SK-N-SH (cell line): ENCODE results near the gene SLC8A2. TPM values are rescaled to one million over a fixed set of nuclear protein-coding genes. Genes with fewer than 3 reads are reported as not detected.

ENCODE experiments used
- CTCF ChIA-PET: fragments of 300-600, 350-600 bp; formaldehyde crosslinking; extraction: SDS; loops from one replicate; lab custom pipeline; 2021; lab: Yijun Ruan, JAX
- POLR2A ChIA-PET: fragments of 350-600 bp; sonication (Branson Sonifier 250); formaldehyde crosslinking; extraction: SDS; loops from one replicate; lab custom pipeline; 2020; ENCODE audit warnings: antibody characterized with exemption, inconsistent platforms; lab: Yijun Ruan, JAX
- DNase-seq: peaks from one replicate; pipeline ENCODE4 v3.0.0; 2012
- H2AFZ ChIP-seq: fragments of 200-600 bp; sonication (generic); 2 replicates; pipeline ENCODE4 v1.8.1; 2016; ENCODE audit warnings: antibody characterized with exemption, mild to moderate bottlenecking, low read depth
- H3F3A ChIP-seq: fragments of 200-600 bp; sonication (generic); replicated peaks from 2 replicates; pipeline ENCODE3; 2016; ENCODE audit warnings: antibody characterized with exemption, mild to moderate bottlenecking; ENCODE audit not compliant: insufficient read depth
- H3K27ac ChIP-seq, 2 experiments: fragments of 200-500 bp in 1 of 2; fragments of 200-600 bp in 1 of 2; sonication (Bioruptor generic) in 1 of 2; sonication (generic), shearing (Covaris generic) in 1 of 2; 2 replicates each; pipeline versions ENCODE4 v1.5.1 to v1.6.1; 2014 to 2016; ENCODE audit warnings: low read depth in 2 of 2, inconsistent platforms in 1 of 2, low read length in 1 of 2, mild to moderate bottlenecking in 1 of 2, mixed read lengths in 1 of 2
- H3K27me3 ChIP-seq: fragments of 200-600 bp; sonication (generic), shearing (Covaris generic); 2 replicates; pipeline ENCODE4 v1.6.1; 2016; ENCODE audit warnings: mixed run types; ENCODE audit not compliant: insufficient read depth
- H3K36me3 ChIP-seq, 2 experiments: fragments of 200-500 bp in 1 of 2; fragments of 200-600 bp in 1 of 2; sonication (Bioruptor generic) in 1 of 2; sonication (generic) in 1 of 2; replicated peaks in 1 of 2; 2 replicates each; pipeline versions ENCODE3 to v1.5.1; 2014 to 2016; ENCODE audit warnings: low read length in 1 of 2, mild to moderate bottlenecking in 1 of 2; ENCODE audit not compliant: insufficient read depth in 2 of 2, control insufficient read depth in 1 of 2
- H3K4me1 ChIP-seq, 2 experiments: fragments of 200-500 bp in 1 of 2; fragments of 200-600 bp in 1 of 2; sonication (Bioruptor generic) in 1 of 2; sonication (generic), shearing (Covaris generic) in 1 of 2; 2 replicates each; pipeline versions ENCODE4 v1.5.1 to v1.6.1; 2014 to 2016; ENCODE audit warnings: low read depth in 1 of 2, low read length in 1 of 2, mixed run types in 1 of 2; ENCODE audit not compliant: insufficient read depth in 2 of 2, control insufficient read depth in 1 of 2
- H3K4me2 ChIP-seq: fragments of 200-600 bp; sonication (generic), shearing (Covaris generic); 2 replicates; pipeline ENCODE4 v1.6.1; 2017; ENCODE audit warnings: mixed run types
- H3K4me3 ChIP-seq, 2 experiments: fragments of 200-500 bp in 1 of 2; fragments of 200-600 bp in 1 of 2; sonication (Bioruptor generic) in 1 of 2; sonication (generic), shearing (Covaris generic) in 1 of 2; 2 replicates each; pipeline versions ENCODE4 v1.5.1 to v1.8.1; 2014 to 2016; ENCODE audit warnings: low read depth in 2 of 2, inconsistent platforms in 1 of 2, low read length in 1 of 2, mild to moderate bottlenecking in 1 of 2, mixed read lengths in 1 of 2, moderate library complexity in 1 of 2
- H3K79me2 ChIP-seq: fragments of 200-600 bp; sonication (generic); 2 replicates; pipeline ENCODE4 v1.8.1; 2017; ENCODE audit warnings: mild to moderate bottlenecking; ENCODE audit not compliant: insufficient read depth
- H3K9ac ChIP-seq: fragments of 200-600 bp; sonication (generic); 2 replicates; pipeline ENCODE4 v1.6.1; 2017; ENCODE audit warnings: mixed run types
- H3K9me2 ChIP-seq: fragments of 200-600 bp; sonication (generic); 2 replicates; pipeline ENCODE4 v1.6.1; 2017; ENCODE audit warnings: mixed run types
- H3K9me3 ChIP-seq: fragments of 200-600 bp; sonication (generic); 2 replicates; pipeline ENCODE4 v1.6.1; 2017; ENCODE audit warnings: mixed run types, mild to moderate bottlenecking, moderate library complexity
- H4K20me1 ChIP-seq: fragments of 200-600 bp; sonication (generic); 2 replicates; pipeline ENCODE4 v1.6.1; 2017; ENCODE audit warnings: mild to moderate bottlenecking, mixed run types; ENCODE audit not compliant: insufficient read depth
- CHD2 ChIP-seq: fragments of 150-350 bp; IDR thresholded peaks from 2 replicates; pipeline ENCODE4 v1.6.1; 2018; ENCODE audit warnings: low read length; ENCODE audit not compliant: partially characterized antibody
- EP300 ChIP-seq, 2 experiments: IDR thresholded peaks; 2 replicates each; pipeline versions ENCODE4 v1.4.0 to v1.6.1; 2012; ENCODE audit warnings: borderline replicate concordance in 1 of 2, low read depth in 1 of 2, low read length in 1 of 2
- FOSL2 ChIP-seq: IDR thresholded peaks from 2 replicates; pipeline ENCODE4 v1.4.0; 2012; ENCODE audit warnings: low read depth, mild to moderate bottlenecking, moderate library complexity, borderline replicate concordance
- FOXJ3 ChIP-seq: sonication (generic); formaldehyde crosslinking; IDR thresholded peaks from 2 replicates; pipeline ENCODE4 v1.5.1; 2020; ENCODE audit warnings: mild to moderate bottlenecking, missing genetic modification reagents
- FOXM1 ChIP-seq: IDR thresholded peaks from 2 replicates; pipeline ENCODE4 v1.4.0; 2012; ENCODE audit warnings: low read depth, mild to moderate bottlenecking
- GATA2 ChIP-seq: sonication (generic); formaldehyde crosslinking; IDR thresholded peaks from 2 replicates; pipeline ENCODE4 v1.5.0; 2020; ENCODE audit warnings: mild to moderate bottlenecking, missing genetic modification reagents
- MEF2A ChIP-seq: IDR thresholded peaks from 2 replicates; pipeline ENCODE4 v1.4.0; 2012; ENCODE audit warnings: low read depth, borderline replicate concordance
- NFIC ChIP-seq: IDR thresholded peaks from 2 replicates; pipeline ENCODE4 v1.4.0; 2012; ENCODE audit warnings: borderline replicate concordance
- POLR2AphosphoS5 ChIP-seq: IDR thresholded peaks from 2 replicates; pipeline ENCODE4 v1.6.1; 2012; ENCODE audit warnings: low read depth, low read length
- RFX5 ChIP-seq: IDR thresholded peaks from 2 replicates; pipeline ENCODE4 v1.6.1; 2012; ENCODE audit warnings: mild to moderate bottlenecking, improper control_type of control experiment, low read length
- RXRA ChIP-seq: IDR thresholded peaks from 2 replicates; pipeline ENCODE4 v1.4.0; 2012; ENCODE audit warnings: low read depth, mild to moderate bottlenecking, borderline replicate concordance
- SIN3A ChIP-seq: IDR thresholded peaks from 2 replicates; pipeline ENCODE4 v1.6.1; 2012; ENCODE audit warnings: low read depth, mild to moderate bottlenecking, low read length, moderate library complexity, borderline replicate concordance
- SMC3 ChIP-seq: IDR thresholded peaks from 2 replicates; pipeline ENCODE4 v1.6.1; 2012; ENCODE audit warnings: low read depth, low read length, improper control_type of control experiment
- TAF1 ChIP-seq: IDR thresholded peaks from 2 replicates; pipeline ENCODE4 v1.6.1; 2012; ENCODE audit warnings: low read depth, mild to moderate bottlenecking, low read length, moderate library complexity, borderline replicate concordance
- WGBS: methylation state at CpG from one replicate; pipeline ENCODE4 v1.1.6; 2017; ENCODE audit warnings: low lambda C conversion rate; 5-methylcytosine and 5-hydroxymethylcytosine counted together
- polyA plus RNA-seq, 3 experiments: library from polyadenylated mRNA; depleted of rRNA; stranded (reverse); fragments of >200 nt; gene quantifications; 2 replicates each; pipeline ENCODE4 v1.2.3, GENCODE V29; 2012
- TF ChIP-seq, protein P1 (sequence below): IDR thresholded peaks from 2 replicates; pipeline ENCODE4 v1.4.0; 2012; ENCODE audit warnings: low read depth, borderline replicate concordance
- TF ChIP-seq, protein P2 (sequence below): IDR thresholded peaks from 2 replicates; pipeline ENCODE4 v1.4.0; 2012; ENCODE audit warnings: low read depth
- TF ChIP-seq, protein P3 (sequence below): IDR thresholded peaks from 2 replicates; pipeline ENCODE4 v1.4.0; 2012; ENCODE audit warnings: low read depth, borderline replicate concordance
- TF ChIP-seq, protein P4 (sequence below): IDR thresholded peaks from 2 replicates; pipeline ENCODE4 v1.6.1; 2012; ENCODE audit warnings: mild to moderate bottlenecking, low read depth, low read length, moderate library complexity

The SLC8A2 gene
- polyA plus RNA-seq, 1 of the 3 experiments (the other 2 are of a cell fraction) = 0.58 TPM

DNA sequence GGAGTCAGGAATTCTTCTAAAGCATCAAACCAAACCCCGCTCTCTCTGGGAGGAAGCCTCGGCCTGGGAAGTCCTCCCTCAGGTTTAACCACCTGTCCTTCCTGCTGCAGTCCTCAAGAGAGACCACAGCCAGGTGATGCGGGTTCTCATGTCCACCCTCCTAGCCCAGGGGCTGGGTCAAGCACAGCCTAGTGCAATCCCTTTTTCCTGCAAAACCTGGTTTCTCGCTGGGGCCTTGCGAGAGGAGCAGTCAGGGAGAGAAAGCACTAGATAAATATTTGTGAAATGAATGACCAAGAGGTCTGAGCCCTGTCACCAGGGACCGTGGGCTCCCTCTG is 2.4 kb downstream of the SLC8A2 start:
- Histone ChIP-seq H4K20me1 (no peaks in the 10 kb centered on the region), H3K4me2 (no peak overlapping the region), H2AFZ (no peak overlapping the region), H3K36me3 (no peaks in the 10 kb centered on the region), H3K27ac (no peak overlapping the region), H3F3A (peaks cover 3% of the 10 kb centered on the region), H3K4me3 (no peak overlapping the region), H3K9me2 (no peaks in the 10 kb centered on the region)
- POLR2A ChIA-PET = no interaction called here
- 48% methylated on average over 3 of the region's 6 CpGs for WGBS
- DNase-seq = no peak
- CTCF ChIA-PET = interaction anchor here (1.2 to 6.7 kb wide), 4 partner anchors 14 to 46 kb away, joined by 3 to 47 read pairs (median 10); partner anchors contain the start of gene KPTN
- TF ChIP-seq RXRA = no peak
- TF ChIP-seq CHD2 = no peak
- no peak for TF ChIP-seq MEF2A
- TF ChIP-seq, protein P1, sequence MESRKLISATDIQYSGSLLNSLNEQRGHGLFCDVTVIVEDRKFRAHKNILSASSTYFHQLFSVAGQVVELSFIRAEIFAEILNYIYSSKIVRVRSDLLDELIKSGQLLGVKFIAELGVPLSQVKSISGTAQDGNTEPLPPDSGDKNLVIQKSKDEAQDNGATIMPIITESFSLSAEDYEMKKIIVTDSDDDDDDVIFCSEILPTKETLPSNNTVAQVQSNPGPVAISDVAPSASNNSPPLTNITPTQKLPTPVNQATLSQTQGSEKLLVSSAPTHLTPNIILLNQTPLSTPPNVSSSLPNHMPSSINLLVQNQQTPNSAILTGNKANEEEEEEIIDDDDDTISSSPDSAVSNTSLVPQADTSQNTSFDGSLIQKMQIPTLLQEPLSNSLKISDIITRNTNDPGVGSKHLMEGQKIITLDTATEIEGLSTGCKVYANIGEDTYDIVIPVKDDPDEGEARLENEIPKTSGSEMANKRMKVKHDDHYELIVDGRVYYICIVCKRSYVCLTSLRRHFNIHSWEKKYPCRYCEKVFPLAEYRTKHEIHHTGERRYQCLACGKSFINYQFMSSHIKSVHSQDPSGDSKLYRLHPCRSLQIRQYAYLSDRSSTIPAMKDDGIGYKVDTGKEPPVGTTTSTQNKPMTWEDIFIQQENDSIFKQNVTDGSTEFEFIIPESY = no peak
- no peak for TF ChIP-seq EP300 (IDR thresholded peaks at IDR 0.05; ENCODE audit: borderline replicate concordance in 1 of 2, low read depth in 1 of 2, low read length in 1 of 2)
- no peak for TF ChIP-seq GATA2 (CRISPR knock-in tag)
- TF ChIP-seq, protein P2, sequence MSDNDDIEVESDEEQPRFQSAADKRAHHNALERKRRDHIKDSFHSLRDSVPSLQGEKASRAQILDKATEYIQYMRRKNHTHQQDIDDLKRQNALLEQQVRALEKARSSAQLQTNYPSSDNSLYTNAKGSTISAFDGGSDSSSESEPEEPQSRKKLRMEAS = no peak
- TF ChIP-seq NFIC = no peak
- no peak for TF ChIP-seq SIN3A
- TF ChIP-seq SMC3 = no peak
- TF ChIP-seq, protein P3, sequence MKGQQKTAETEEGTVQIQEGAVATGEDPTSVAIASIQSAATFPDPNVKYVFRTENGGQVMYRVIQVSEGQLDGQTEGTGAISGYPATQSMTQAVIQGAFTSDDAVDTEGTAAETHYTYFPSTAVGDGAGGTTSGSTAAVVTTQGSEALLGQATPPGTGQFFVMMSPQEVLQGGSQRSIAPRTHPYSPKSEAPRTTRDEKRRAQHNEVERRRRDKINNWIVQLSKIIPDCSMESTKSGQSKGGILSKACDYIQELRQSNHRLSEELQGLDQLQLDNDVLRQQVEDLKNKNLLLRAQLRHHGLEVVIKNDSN = no peak
- TF ChIP-seq, all 33 proteins: peak for 0
- no peaks in the 10 kb centered on the region for H3K79me2 ChIP-seq
- peaks cover 6% of the 10 kb centered on the region; the same call in 1 of the 2 replicates for H3K27me3 ChIP-seq
- peaks cover 0 to 18% of the 10 kb centered on the region in 2 experiments; a peak in 1 of 4 replicates for H3K4me1 ChIP-seq
- no peaks in the 10 kb centered on the region for H3K9me3 ChIP-seq
- no peak overlapping the region for H3K9ac ChIP-seq

DNA sequence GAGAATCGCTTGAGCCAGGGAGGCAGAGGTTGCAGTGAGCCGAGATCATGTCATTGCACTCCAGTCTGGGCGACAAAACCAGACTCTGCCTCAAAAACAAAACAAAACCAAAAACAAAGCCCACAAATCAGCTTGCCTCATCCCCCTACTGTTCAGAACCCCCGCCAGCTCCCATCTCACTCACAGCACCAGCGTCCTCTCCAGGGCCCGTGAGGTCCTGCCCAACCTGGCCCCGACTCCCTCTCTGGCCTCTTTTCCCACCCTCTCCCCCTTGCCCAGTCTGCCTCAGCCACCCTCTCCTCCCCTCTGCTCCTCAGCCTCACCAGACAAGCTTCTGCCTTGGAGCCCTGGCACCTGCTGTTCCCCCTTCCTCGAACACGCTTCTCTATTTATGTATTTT is 3.8 kb downstream of the SLC8A2 start:
- Histone ChIP-seq H3K9ac (no peak overlapping the region), H3K4me3 (no peak overlapping the region), H3K36me3 (no peaks in the 10 kb centered on the region), H3K79me2 (no peaks in the 10 kb centered on the region), H3K9me3 (no peaks in the 10 kb centered on the region), H3K27ac (no peak overlapping the region), H3K4me1 (peaks cover 0 to 18% of the 10 kb centered on the region in 2 experiments; a peak in 1 of 4 replicates), H3F3A (peaks cover 3% of the 10 kb centered on the region), H3K27me3 (peaks cover 6% of the 10 kb centered on the region; the same call in 1 of the 2 replicates), H4K20me1 (no peaks in the 10 kb centered on the region), H3K9me2 (no peaks in the 10 kb centered on the region), H3K4me2 (no peak overlapping the region), H2AFZ (no peak overlapping the region)
- TF ChIP-seq FOXJ3 (CRISPR knock-in tag) = no peak
- no peak for TF ChIP-seq RFX5
- TF ChIP-seq FOSL2 = no peak
- no peak for TF ChIP-seq SMC3
- no peak for TF ChIP-seq POLR2AphosphoS5
- no peak for TF ChIP-seq GATA2 (CRISPR knock-in tag)
- TF ChIP-seq, protein P4, sequence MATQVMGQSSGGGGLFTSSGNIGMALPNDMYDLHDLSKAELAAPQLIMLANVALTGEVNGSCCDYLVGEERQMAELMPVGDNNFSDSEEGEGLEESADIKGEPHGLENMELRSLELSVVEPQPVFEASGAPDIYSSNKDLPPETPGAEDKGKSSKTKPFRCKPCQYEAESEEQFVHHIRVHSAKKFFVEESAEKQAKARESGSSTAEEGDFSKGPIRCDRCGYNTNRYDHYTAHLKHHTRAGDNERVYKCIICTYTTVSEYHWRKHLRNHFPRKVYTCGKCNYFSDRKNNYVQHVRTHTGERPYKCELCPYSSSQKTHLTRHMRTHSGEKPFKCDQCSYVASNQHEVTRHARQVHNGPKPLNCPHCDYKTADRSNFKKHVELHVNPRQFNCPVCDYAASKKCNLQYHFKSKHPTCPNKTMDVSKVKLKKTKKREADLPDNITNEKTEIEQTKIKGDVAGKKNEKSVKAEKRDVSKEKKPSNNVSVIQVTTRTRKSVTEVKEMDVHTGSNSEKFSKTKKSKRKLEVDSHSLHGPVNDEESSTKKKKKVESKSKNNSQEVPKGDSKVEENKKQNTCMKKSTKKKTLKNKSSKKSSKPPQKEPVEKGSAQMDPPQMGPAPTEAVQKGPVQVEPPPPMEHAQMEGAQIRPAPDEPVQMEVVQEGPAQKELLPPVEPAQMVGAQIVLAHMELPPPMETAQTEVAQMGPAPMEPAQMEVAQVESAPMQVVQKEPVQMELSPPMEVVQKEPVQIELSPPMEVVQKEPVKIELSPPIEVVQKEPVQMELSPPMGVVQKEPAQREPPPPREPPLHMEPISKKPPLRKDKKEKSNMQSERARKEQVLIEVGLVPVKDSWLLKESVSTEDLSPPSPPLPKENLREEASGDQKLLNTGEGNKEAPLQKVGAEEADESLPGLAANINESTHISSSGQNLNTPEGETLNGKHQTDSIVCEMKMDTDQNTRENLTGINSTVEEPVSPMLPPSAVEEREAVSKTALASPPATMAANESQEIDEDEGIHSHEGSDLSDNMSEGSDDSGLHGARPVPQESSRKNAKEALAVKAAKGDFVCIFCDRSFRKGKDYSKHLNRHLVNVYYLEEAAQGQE = no peak
- no peak for TF ChIP-seq MEF2A
- no peak for TF ChIP-seq RXRA
- TF ChIP-seq TAF1 = no peak
- TF ChIP-seq FOXM1 = no peak
- WGBS = 74% methylated on average over 9 of the region's 9 CpGs
- ChIA-PET POLR2A (interaction anchor here (0.6 kb wide), 1 partner anchor 248 kb away, joined by 3 read pairs; no protein-coding TSS in a partner anchor), CTCF (interaction anchor here (1.1 to 1.6 kb wide), 4 partner anchors 16 to 231 kb away, joined by 4 to 7 read pairs (median 4); partner anchors contain the start of gene KPTN)
- DNase-seq = no peak
